MM.1S (cell line): ENCODE data around the gene ELOA.

Experiments
- DNase-seq: peaks from one replicate; pipeline ENCODE4 v3.0.0-alpha.2; 2015
- H2AFZ ChIP-seq: fragments of 300-600 bp; sonication (generic); 2 replicates; pipeline ENCODE4 v1.6.0; 2016; ENCODE audit warnings: antibody characterized with exemption, low read length
- H3F3A ChIP-seq: fragments of 300-600 bp; sonication (generic); 2 replicates; pipeline ENCODE4 v1.6.1; 2016; ENCODE audit warnings: mild to moderate bottlenecking, antibody characterized with exemption, low read length, moderate library complexity, mixed read lengths; ENCODE audit not compliant: insufficient read depth
- H3K27ac ChIP-seq: fragments of 300-600 bp; sonication (generic); 2 replicates; pipeline ENCODE4 v1.5.1; 2016; ENCODE audit warnings: mild to moderate bottlenecking, low read length
- H3K27me3 ChIP-seq: fragments of 300-600 bp; sonication (generic); replicated peaks from 2 replicates; pipeline ENCODE4 v1.6.0; 2016; ENCODE audit warnings: low read length; ENCODE audit not compliant: insufficient read depth
- H3K36me3 ChIP-seq: fragments of 300-600 bp; sonication (generic); replicated peaks from 2 replicates; pipeline ENCODE4 v1.6.1; 2016; ENCODE audit warnings: mild to moderate bottlenecking, low read length, mixed read lengths; ENCODE audit not compliant: insufficient read depth
- H3K4me1 ChIP-seq: fragments of 300-600 bp; sonication (generic); 2 replicates; pipeline ENCODE4 v1.6.1; 2016; ENCODE audit warnings: low read length, mixed read lengths
- H3K4me2 ChIP-seq: fragments of 300-600 bp; sonication (generic); 2 replicates; pipeline ENCODE4 v1.6.0; 2016; ENCODE audit warnings: low read depth, low read length
- H3K4me3 ChIP-seq: fragments of 300-600 bp; sonication (generic); 2 replicates; pipeline ENCODE4 v1.5.1; 2016; ENCODE audit warnings: low read length, mixed read lengths
- H3K79me2 ChIP-seq: fragments of 300-600 bp; sonication (generic); 2 replicates; pipeline ENCODE4 v1.6.1; 2016; ENCODE audit warnings: mixed run types, low read length, mixed read lengths
- H3K9ac ChIP-seq: fragments of 300-600 bp; sonication (generic); 2 replicates; pipeline ENCODE4 v1.6.1; 2016; ENCODE audit warnings: low read length, mixed read lengths
- H3K9me2 ChIP-seq: fragments of 300-600 bp; sonication (generic); replicated peaks from 2 replicates; pipeline ENCODE4 v1.6.1; 2016; ENCODE audit warnings: mild to moderate bottlenecking, low read length, mixed read lengths; ENCODE audit not compliant: insufficient read depth
- H3K9me3 ChIP-seq: fragments of 300-600 bp; sonication (generic); replicated peaks from 2 replicates; pipeline ENCODE4 v1.6.1; 2016; ENCODE audit warnings: mild to moderate bottlenecking, low read length, mixed read lengths; ENCODE audit not compliant: insufficient read depth
- H4K20me1 ChIP-seq: fragments of 300-600 bp; sonication (generic); 2 replicates; pipeline ENCODE4 v1.6.1; 2016; ENCODE audit warnings: mild to moderate bottlenecking, low read length, moderate library complexity, mixed read lengths; ENCODE audit not compliant: insufficient read depth
- EZH2 ChIP-seq: fragments of 300-600 bp; sonication (generic); optimal IDR thresholded peaks from 2 replicates; pipeline ENCODE3; 2017; ENCODE audit warnings: low read depth, mild to moderate bottlenecking, antibody characterized with exemption, low read length, mixed read lengths
- EZH2phosphoT487 ChIP-seq: fragments of 300-600 bp; sonication (generic); IDR thresholded peaks from 2 replicates; pipeline ENCODE4 v1.6.1; 2018; ENCODE audit warnings: antibody characterized with exemption, low read length
- TF ChIP-seq, protein P1 (sequence below): fragments of 300-600 bp; sonication (generic); IDR thresholded peaks from 2 replicates; pipeline ENCODE4 v1.5.1; 2016; ENCODE audit warnings: antibody characterized with exemption, low read length, mixed read lengths

ELOA gene

DNA sequence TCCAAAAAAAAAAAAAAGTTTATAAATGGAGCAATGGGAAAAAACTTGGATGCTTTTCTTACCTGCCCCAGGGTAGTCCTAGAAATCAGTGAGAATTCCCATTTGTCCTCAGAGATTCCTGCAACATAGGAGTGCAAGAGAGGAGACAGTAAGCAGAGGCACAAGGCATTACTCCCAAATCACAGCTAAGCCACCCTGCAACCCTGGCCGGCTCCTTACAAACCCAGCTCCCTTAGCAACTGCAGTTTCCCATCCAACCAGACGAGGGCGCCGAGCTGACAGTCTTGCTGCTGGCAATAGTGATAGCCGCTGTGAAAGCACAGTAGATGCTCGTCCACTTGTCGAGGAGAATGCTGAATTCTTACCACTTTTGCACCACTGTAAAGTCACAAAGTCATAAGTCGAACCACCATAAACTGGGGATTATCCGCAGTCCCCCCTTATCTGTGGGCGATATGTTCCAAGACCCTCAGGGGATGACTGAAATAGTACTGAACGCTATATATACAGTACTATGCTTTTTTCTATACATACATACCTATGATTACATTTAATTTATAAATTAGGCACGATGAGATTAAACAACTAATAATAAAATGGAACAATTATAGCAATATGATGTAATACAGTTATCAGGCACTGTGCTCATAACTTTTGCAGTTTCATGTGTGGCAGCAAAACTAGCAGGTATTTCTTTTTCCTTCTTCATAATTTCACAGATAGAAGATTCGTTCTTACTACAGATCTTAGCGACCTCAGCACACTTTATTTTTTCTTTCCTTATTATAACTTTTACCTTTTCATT is 29.0 kb downstream of the ELOA start:
- H3K9me3 ChIP-seq: no peaks in the 10 kb centered on the region
- peaks cover 10% of the 10 kb centered on the region for H3K4me1 ChIP-seq
- no peaks in the 10 kb centered on the region for H3K9me2 ChIP-seq
- peak; percentile 86 for DNase-seq
- H3K36me3 ChIP-seq: no peaks in the 10 kb centered on the region
- H4K20me1 ChIP-seq: no peaks in the 10 kb centered on the region
- H3K27me3 ChIP-seq: no peaks in the 10 kb centered on the region
- no peak overlapping the region for H3K4me3 ChIP-seq
- no peak overlapping the region for H3K9ac ChIP-seq
- no peak overlapping the region for H3K27ac ChIP-seq
- TF ChIP-seq EZH2phosphoT487 (no peak), EZH2 (no peak)
- TF ChIP-seq, protein P1, sequence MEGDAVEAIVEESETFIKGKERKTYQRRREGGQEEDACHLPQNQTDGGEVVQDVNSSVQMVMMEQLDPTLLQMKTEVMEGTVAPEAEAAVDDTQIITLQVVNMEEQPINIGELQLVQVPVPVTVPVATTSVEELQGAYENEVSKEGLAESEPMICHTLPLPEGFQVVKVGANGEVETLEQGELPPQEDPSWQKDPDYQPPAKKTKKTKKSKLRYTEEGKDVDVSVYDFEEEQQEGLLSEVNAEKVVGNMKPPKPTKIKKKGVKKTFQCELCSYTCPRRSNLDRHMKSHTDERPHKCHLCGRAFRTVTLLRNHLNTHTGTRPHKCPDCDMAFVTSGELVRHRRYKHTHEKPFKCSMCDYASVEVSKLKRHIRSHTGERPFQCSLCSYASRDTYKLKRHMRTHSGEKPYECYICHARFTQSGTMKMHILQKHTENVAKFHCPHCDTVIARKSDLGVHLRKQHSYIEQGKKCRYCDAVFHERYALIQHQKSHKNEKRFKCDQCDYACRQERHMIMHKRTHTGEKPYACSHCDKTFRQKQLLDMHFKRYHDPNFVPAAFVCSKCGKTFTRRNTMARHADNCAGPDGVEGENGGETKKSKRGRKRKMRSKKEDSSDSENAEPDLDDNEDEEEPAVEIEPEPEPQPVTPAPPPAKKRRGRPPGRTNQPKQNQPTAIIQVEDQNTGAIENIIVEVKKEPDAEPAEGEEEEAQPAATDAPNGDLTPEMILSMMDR: peak; percentile 96
- H2AFZ ChIP-seq: peak overlapping the region; percentile 19; the same call in 1 of the 2 replicates
- peak overlapping the region; percentile 42 for H3K4me2 ChIP-seq
- H3F3A ChIP-seq: no peaks in the 10 kb centered on the region
- H3K79me2 ChIP-seq: peaks cover 6% of the 10 kb centered on the region; the same call in 1 of the 2 replicates

DNA sequence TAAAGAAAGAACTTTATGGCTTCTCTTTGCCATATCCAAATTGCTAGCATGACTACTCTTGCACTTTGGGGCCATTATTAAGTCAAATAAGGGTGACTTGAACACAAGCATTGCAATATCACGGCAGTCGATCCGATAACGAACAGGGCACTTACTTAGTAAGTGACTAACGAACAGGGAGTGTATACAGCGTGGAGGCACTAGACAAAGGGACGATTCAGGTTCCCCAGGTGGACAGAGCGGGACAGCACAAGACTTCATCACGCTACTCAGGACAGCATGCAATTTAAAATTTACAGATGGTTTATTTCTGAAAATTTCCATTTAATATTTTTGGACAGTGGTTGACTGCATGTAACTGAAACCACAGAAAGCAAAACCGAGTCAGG is 29.6 kb downstream of the ELOA start:
- peaks cover 11% of the 10 kb centered on the region for H3K4me1 ChIP-seq
- no peaks in the 10 kb centered on the region for H4K20me1 ChIP-seq
- DNase-seq: no peak
- H3K36me3 ChIP-seq: no peaks in the 10 kb centered on the region
- no peaks in the 10 kb centered on the region for H3K27me3 ChIP-seq
- H3K79me2 ChIP-seq: peaks cover 11% of the 10 kb centered on the region
- no peak overlapping the region for H3K4me3 ChIP-seq
- H3K9ac ChIP-seq: no peak overlapping the region
- no peak overlapping the region for H3K27ac ChIP-seq
- TF ChIP-seq EZH2 (no peak), EZH2phosphoT487 (no peak)
- TF ChIP-seq, protein P1: no peak
- H3K9me3 ChIP-seq: no peaks in the 10 kb centered on the region
- H3K9me2 ChIP-seq: no peaks in the 10 kb centered on the region
- H3K4me2 ChIP-seq: peak overlapping the region; percentile 42; the same call in 1 of the 2 replicates
- no peaks in the 10 kb centered on the region for H3F3A ChIP-seq
- H2AFZ ChIP-seq: no peak overlapping the region

DNA sequence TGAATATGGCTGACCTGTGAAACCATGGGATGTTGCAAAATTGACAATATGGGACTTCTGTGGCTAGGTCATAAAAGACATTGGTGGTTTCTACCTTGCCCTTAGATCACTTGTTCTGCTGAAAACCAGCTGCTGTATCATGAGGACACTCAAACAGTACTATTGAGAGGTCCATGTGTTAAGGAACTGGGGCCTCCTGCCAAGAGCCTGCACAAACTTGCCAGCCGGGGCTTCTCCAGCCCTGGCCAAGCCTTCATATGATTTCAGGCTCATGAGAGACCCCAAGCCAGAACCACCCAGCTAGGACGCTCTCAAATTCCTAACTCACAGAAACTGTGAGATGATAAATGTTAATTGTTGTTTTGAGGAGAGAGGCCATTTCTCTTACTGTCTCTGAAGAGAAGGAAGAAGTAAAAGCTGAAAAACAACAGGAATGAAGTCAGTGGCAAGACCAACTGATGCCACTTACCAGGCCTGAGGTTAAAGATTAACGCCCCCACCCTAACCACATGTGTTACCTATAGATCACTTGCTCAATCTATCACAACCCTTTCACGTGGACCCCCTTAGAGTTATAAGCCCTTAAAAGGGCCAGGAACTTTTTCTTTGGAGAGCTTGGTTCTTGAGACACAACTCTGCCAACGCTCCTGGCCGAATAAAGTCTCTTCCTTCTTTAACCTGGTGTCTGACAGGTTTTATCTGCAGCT is 31.1 kb downstream of the ELOA start:
- no peak overlapping the region for H3K4me2 ChIP-seq
- H3K79me2 ChIP-seq: peaks cover 24% of the 10 kb centered on the region
- no peaks in the 10 kb centered on the region for H3K9me3 ChIP-seq
- TF ChIP-seq EZH2phosphoT487 (no peak), EZH2 (no peak)
- TF ChIP-seq, protein P1: no peak
- H3K36me3 ChIP-seq: no peaks in the 10 kb centered on the region
- H3K4me3 ChIP-seq: no peak overlapping the region
- no peaks in the 10 kb centered on the region for H3K27me3 ChIP-seq
- H2AFZ ChIP-seq: no peak overlapping the region
- no peaks in the 10 kb centered on the region for H3K9me2 ChIP-seq
- no peak overlapping the region for H3K9ac ChIP-seq
- H3K27ac ChIP-seq: no peak overlapping the region
- no peak for DNase-seq
- no peaks in the 10 kb centered on the region for H4K20me1 ChIP-seq
- H3K4me1 ChIP-seq: peaks cover 13% of the 10 kb centered on the region
- no peaks in the 10 kb centered on the region for H3F3A ChIP-seq
